Lower lobe of right lung (tissue), 2 donors: ENCODE measurements around the gene ALDH7A1. TPM values are rescaled to one million over a fixed set of nuclear protein-coding genes. Genes with fewer than 3 reads are reported as not detected.

ENCODE experiments used
- ATAC-seq, 2 donors: fragments of 200-7000 bp; cut with Tn5 transposase; one replicate each; pipeline ENCODE4 v1.9.1; 2020 to 2022; ENCODE audit warnings: mild to moderate bottlenecking in 2 of 2, moderate library complexity in 2 of 2
- DNase-seq: peaks from one replicate; pipeline ENCODE4 v3.0.0-alpha.2; 2020
- H3K27ac ChIP-seq: fragments of 200-600 bp; one replicate; pipeline ENCODE4 v1.8.0; 2022
- H3K27me3 ChIP-seq: fragments of 200-600 bp; one replicate; pipeline ENCODE4 v1.8.0; 2022; ENCODE audit warnings: low read depth
- H3K36me3 ChIP-seq: fragments of 200-600 bp; one replicate; pipeline ENCODE4 v1.8.0; 2022; ENCODE audit warnings: mild to moderate bottlenecking
- H3K4me1 ChIP-seq: fragments of 200-600 bp; one replicate; pipeline ENCODE4 v1.8.0; 2022
- H3K4me3 ChIP-seq: fragments of 200-600 bp; one replicate; pipeline ENCODE4 v1.8.0; 2022; ENCODE audit warnings: mild to moderate bottlenecking
- H3K9me3 ChIP-seq: fragments of 200-600 bp; one replicate; pipeline ENCODE4 v1.8.0; 2022
- CTCF ChIP-seq: fragments of 200-600 bp; IDR thresholded peaks from one replicate; pipeline ENCODE4 v1.8.0; 2022; ENCODE audit warnings: antibody characterized with exemption, mild to moderate bottlenecking
- intact Hi-C: fragments of 100-400 bp; cut with DNase I; formaldehyde crosslinking; loops from one replicate; pipeline ENCODE4 v1.11.0; 2022
- total RNA-seq: library from RNA; stranded (reverse); fragmentation: NEBNext Ultra II Directional; extraction: Animal tissue kit (Norgen Biotek cat#: 25700); gene quantifications from one replicate; pipeline ENCODE4 v1.2.1, GENCODE V29; 2021
- donor health status: DM: no; HTN: yes; CAD: no; lungs with severe emphysema.

ALDH7A1 gene
- total RNA-seq, 1 donor from 2014 or later = 23.7 TPM

GRCh38 chr5:126615286-126615685, 20.3 kb upstream of the ALDH7A1 start:
- Histone ChIP-seq H3K4me3 (no peak overlapping the region), H3K27ac (no peak overlapping the region), H3K9me3 (no peaks in the 10 kb centered on the region), H3K27me3 (no peaks in the 10 kb centered on the region), H3K4me1 (no peaks in the 10 kb centered on the region), H3K36me3 (peaks cover 83% of the 10 kb centered on the region)
- intact Hi-C loops = no loop called here
- DNase-seq = no peak
- no peak for ATAC-seq
- no peak for TF ChIP-seq CTCF

- no peak overlapping the region for H3K4me3 ChIP-seq
- H3K27ac ChIP-seq = no peak overlapping the region
- TF ChIP-seq CTCF = no peak
- no peaks in the 10 kb centered on the region for H3K27me3 ChIP-seq
- no peaks in the 10 kb centered on the region for H3K9me3 ChIP-seq
- intact Hi-C loops = no loop called here
- H3K4me1 ChIP-seq = no peaks in the 10 kb centered on the region
- ATAC-seq (no peak), DNase-seq (no peak)
- peaks cover 83% of the 10 kb centered on the region for H3K36me3 ChIP-seq
These were observed 19.0 kb upstream of the ALDH7A1 start for GRCh38 chr5:126613941-126614592.

- no peak for ATAC-seq
- intact Hi-C loops = no loop called here
- H3K36me3 ChIP-seq = peaks cover 93% of the 10 kb centered on the region
These were observed 15.6 kb upstream of the ALDH7A1 start for GRCh38 chr5:126610616-126611015.

GRCh38 chr5:126610160-126610559, 15.1 kb upstream of the ALDH7A1 start:
- Histone ChIP-seq H3K4me1 (peaks cover 14% of the 10 kb centered on the region), H3K27ac (no peak overlapping the region), H3K4me3 (no peak overlapping the region), H3K27me3 (no peaks in the 10 kb centered on the region), H3K9me3 (no peaks in the 10 kb centered on the region), H3K36me3 (peaks cover 95% of the 10 kb centered on the region)
- intact Hi-C loops = no loop called here
- TF ChIP-seq CTCF = no peak
- DNase-seq (no peak), ATAC-seq (no peak)

More at GRCh38 chr5:126610616-126611015, 15.6 kb upstream of the ALDH7A1 start:
- H3K9me3 ChIP-seq = no peaks in the 10 kb centered on the region
- no peak for TF ChIP-seq CTCF
- H3K27me3 ChIP-seq = no peaks in the 10 kb centered on the region
- peaks cover 10% of the 10 kb centered on the region for H3K4me1 ChIP-seq
- DNase-seq = no peak
- H3K4me3 ChIP-seq = no peak overlapping the region
- H3K27ac ChIP-seq = no peak overlapping the region

- Histone ChIP-seq H3K27ac (no peak overlapping the region), H3K27me3 (no peaks in the 10 kb centered on the region), H3K4me3 (no peak overlapping the region), H3K9me3 (no peaks in the 10 kb centered on the region), H3K4me1 (peaks cover 43% of the 10 kb centered on the region), H3K36me3 (peaks cover 72% of the 10 kb centered on the region)
- TF ChIP-seq CTCF = no peak
- intact Hi-C loops = no loop called here
- ATAC-seq (no peak), DNase-seq (no peak)
These were observed 10.5 kb upstream of the ALDH7A1 start for GRCh38 chr5:126605525-126605924.
